Neural progenitor cell (in vitro differentiated cells): ENCODE measurements around the gene ABCC2. TPM values are rescaled to one million over a fixed set of nuclear protein-coding genes. Genes with fewer than 3 reads are reported as not detected.
A peak's percentile ranks its signal among the peaks of the same experiment; 100 is the strongest.

ENCODE experiments used
- DNase-seq: peaks from one replicate; pipeline ENCODE4 v3.0.0-alpha.2; 2016; ENCODE audit warnings: low spot score
- H2AFZ ChIP-seq: fragments of 200-600 bp; sonication (generic); replicated peaks from 2 replicates; pipeline ENCODE4 v1.6.1; 2016; ENCODE audit warnings: antibody characterized with exemption
- H3F3A ChIP-seq: fragments of 200-600 bp; sonication (generic); 2 replicates; pipeline ENCODE4 v1.6.1; 2016; ENCODE audit warnings: antibody characterized with exemption, low read depth
- H3K27ac ChIP-seq: fragments of 200-600 bp; sonication (generic); 2 replicates; pipeline ENCODE4 v1.5.1; 2016; ENCODE audit warnings: mild to moderate bottlenecking
- H3K27me3 ChIP-seq: fragments of 200-600 bp; sonication (generic); 2 replicates; pipeline ENCODE4 v1.6.1; 2016; ENCODE audit warnings: mild to moderate bottlenecking, moderate library complexity
- H3K36me3 ChIP-seq: fragments of 200-600 bp; sonication (generic); 2 replicates; pipeline ENCODE4 v1.5.1; 2016
- H3K4me1 ChIP-seq: fragments of 200-600 bp; sonication (generic); 2 replicates; pipeline ENCODE4 v1.6.1; 2016; ENCODE audit warnings: mixed run types
- H3K4me2 ChIP-seq: fragments of 200-600 bp; sonication (generic); 2 replicates; pipeline ENCODE4 v1.6.1; 2016
- H3K4me3 ChIP-seq: fragments of 200-600 bp; sonication (generic); 2 replicates; pipeline ENCODE4 v1.5.1; 2016
- H3K79me2 ChIP-seq: fragments of 200-600 bp; sonication (generic); 2 replicates; pipeline ENCODE4 v1.6.1; 2016; ENCODE audit warnings: low read depth
- H3K9ac ChIP-seq: fragments of 200-600 bp; sonication (generic); 2 replicates; pipeline ENCODE4 v1.6.1; 2016
- H3K9me3 ChIP-seq: fragments of 200-600 bp; sonication (generic); 2 replicates; pipeline ENCODE4 v1.5.1; 2016; ENCODE audit warnings: low read depth
- H4K20me1 ChIP-seq: fragments of 200-600 bp; sonication (generic); 2 replicates; pipeline ENCODE4 v1.6.1; 2016; ENCODE audit warnings: low read depth
- H3K27ac Mint-ChIP-seq: 3 replicates; pipeline ENCODE4 v1.8.0; 2021; ENCODE audit warnings: mixed read lengths
- H3K27me3 Mint-ChIP-seq: 2 replicates; pipeline ENCODE4 v1.8.0; 2022; ENCODE audit warnings: low read depth, mild to moderate bottlenecking, inconsistent platforms, moderate library complexity, mixed read lengths; ENCODE audit not compliant: insufficient read depth
- H3K36me3 Mint-ChIP-seq: 3 replicates; pipeline ENCODE4 v1.8.0; 2021; ENCODE audit warnings: mixed read lengths
- H3K4me1 Mint-ChIP-seq: 3 replicates; pipeline ENCODE4 v1.8.0; 2021; ENCODE audit warnings: mixed read lengths
- H3K4me3 Mint-ChIP-seq: 3 replicates; pipeline ENCODE4 v1.8.0; 2021; ENCODE audit warnings: mild to moderate bottlenecking, moderate library complexity, mixed read lengths
- H3K9me3 Mint-ChIP-seq: 3 replicates; pipeline ENCODE4 v1.8.0; 2020; ENCODE audit warnings: mixed read lengths
- EZH2 ChIP-seq: fragments of 200-600 bp; sonication (generic); IDR thresholded peaks from 2 replicates; pipeline ENCODE4 v1.6.1; 2017; ENCODE audit warnings: antibody characterized with exemption, mild to moderate bottlenecking, moderate library complexity
- EZH2phosphoT487 ChIP-seq: fragments of 200-600 bp; sonication (generic); IDR thresholded peaks from 2 replicates; pipeline ENCODE4 v1.6.1; 2017; ENCODE audit warnings: antibody characterized with exemption
- total RNA-seq: library from RNA; depleted of rRNA; stranded (reverse); fragments of >200 nt; gene quantifications from 2 replicates; pipeline ENCODE4 v1.2.3, GENCODE V29; 2015; ENCODE audit warnings: low replicate concordance
- TF ChIP-seq, protein P1 (sequence below): fragments of 200-600 bp; sonication (generic); IDR thresholded peaks from 2 replicates; pipeline ENCODE4 v1.5.1; 2017; ENCODE audit warnings: antibody characterized with exemption, mild to moderate bottlenecking

Gene ABCC2
- total RNA-seq, 1 donor from 2014 or later = 0.26 TPM

DNA sequence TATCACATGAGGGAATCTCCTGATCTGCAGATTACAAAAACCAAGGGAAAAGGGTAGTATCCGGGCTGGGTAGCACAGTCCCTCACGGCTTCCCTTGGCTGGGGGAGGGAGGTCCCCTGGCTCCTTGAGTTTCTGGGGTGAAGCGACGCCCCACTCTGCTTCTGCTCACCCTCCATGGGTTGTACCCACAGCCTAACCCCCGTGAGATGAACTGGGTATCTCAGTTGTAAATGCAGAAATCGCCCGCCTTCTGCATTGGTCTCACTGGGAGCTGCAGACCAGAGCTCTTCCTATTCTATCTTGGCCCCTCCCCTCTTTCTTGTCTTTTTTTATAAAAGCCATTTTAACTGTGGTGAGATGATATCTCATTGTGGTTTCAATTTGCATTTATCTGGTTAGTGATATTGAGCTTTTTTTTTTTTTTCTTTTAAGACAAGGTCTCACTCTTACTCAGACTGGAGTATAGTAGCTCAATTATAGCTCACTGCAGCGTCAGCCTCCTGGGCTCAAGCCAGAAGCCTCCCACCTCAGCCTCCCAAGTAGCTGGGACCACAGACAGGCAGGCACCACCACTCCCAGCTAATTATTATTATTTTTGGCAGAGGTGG lies 87.8 kb downstream of the ABCC2 start:
- Histone ChIP-seq H3K36me3 (no peaks in the 10 kb centered on the region), H3K27ac (no peak overlapping the region), H3K79me2 (no peaks in the 10 kb centered on the region), H3F3A (no peaks in the 10 kb centered on the region), H2AFZ (peak overlapping the region; percentile 26), H3K4me1 (no peaks in the 10 kb centered on the region), H3K9me3 (no peaks in the 10 kb centered on the region), H3K4me3 (no peak overlapping the region), H3K4me2 (no peak overlapping the region), H3K27me3 (no peaks in the 10 kb centered on the region), H3K9ac (no peak overlapping the region), H4K20me1 (no peaks in the 10 kb centered on the region)
- peaks cover 3% of the 10 kb centered on the region for H3K36me3 Mint-ChIP-seq
- H3K9me3 Mint-ChIP-seq = peaks cover 33% of the 10 kb centered on the region
- peaks cover 9% of the 10 kb centered on the region for H3K4me1 Mint-ChIP-seq
- no peaks in the 10 kb centered on the region for H3K27me3 Mint-ChIP-seq
- H3K4me3 Mint-ChIP-seq = no peak overlapping the region
- TF ChIP-seq EZH2 (no peak), EZH2phosphoT487 (no peak)
- TF ChIP-seq, protein P1, sequence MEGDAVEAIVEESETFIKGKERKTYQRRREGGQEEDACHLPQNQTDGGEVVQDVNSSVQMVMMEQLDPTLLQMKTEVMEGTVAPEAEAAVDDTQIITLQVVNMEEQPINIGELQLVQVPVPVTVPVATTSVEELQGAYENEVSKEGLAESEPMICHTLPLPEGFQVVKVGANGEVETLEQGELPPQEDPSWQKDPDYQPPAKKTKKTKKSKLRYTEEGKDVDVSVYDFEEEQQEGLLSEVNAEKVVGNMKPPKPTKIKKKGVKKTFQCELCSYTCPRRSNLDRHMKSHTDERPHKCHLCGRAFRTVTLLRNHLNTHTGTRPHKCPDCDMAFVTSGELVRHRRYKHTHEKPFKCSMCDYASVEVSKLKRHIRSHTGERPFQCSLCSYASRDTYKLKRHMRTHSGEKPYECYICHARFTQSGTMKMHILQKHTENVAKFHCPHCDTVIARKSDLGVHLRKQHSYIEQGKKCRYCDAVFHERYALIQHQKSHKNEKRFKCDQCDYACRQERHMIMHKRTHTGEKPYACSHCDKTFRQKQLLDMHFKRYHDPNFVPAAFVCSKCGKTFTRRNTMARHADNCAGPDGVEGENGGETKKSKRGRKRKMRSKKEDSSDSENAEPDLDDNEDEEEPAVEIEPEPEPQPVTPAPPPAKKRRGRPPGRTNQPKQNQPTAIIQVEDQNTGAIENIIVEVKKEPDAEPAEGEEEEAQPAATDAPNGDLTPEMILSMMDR = no peak
- no peak overlapping the region for H3K27ac Mint-ChIP-seq
- DNase-seq = no peak

DNA sequence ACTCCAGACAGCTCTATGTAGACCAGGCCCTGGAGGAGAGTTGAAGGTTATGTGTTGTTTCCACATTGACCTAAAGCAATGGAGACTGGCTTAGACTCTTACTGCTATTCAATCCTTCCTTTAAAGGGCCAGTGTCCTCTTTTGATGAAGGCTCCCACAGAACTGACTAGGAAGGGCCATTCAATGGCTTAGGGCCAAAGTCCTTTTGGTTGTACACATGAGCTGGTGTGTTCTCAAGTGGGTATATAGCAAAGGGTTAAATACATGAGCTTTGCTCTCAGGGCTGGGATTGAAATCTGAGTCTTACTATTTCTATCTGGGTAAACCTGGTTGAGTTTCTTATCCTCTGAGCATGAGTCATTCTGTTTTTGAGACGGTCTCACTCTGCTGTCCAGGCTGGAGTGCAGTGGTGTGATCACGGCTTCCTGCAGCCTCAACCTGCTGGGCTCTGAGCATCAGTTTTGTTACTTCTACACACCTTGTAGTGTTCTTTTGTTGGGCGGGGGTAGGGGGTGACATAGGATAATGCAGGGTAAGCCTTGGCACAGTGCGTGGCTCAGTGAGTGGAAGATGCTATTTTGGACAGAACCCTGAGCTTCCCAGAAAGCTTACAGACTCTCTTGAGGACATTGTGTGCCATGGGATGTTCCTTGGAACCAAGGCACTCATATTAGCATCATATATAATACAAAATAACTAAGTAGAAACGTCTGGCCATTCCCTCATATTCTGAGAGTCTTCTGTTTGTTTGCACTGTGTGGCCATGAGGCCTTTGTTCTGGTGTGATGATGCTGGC lies 90.1 kb downstream of the ABCC2 start:
- H3K4me2 ChIP-seq = no peak overlapping the region
- H3K4me3 ChIP-seq = no peak overlapping the region

DNA sequence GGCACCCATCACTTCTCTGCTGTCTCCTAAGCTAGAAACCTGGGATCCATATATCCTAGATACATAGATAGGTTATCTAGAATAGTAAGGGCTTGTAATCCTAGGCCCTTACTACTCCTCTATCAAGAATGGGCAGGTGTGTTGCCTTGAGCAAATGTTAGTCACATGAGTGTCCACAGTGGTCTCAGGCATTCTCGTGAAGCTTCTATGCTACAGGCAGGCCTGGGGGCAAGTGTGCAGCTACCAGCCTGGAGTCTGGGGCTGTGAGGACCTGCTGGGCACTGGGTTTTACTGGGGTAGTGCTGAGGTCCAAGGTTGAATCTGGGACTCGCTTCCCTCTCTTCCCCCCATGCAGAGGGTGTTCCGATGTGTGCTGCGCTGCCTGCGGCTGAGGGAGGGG lies 91.4 kb downstream of the ABCC2 start:
- Histone ChIP-seq H3K9me3 (no peaks in the 10 kb centered on the region), H3K27ac (no peak overlapping the region), H3F3A (peaks cover 7% of the 10 kb centered on the region), H3K4me2 (no peak overlapping the region), H3K9ac (no peak overlapping the region), H3K27me3 (no peaks in the 10 kb centered on the region), H3K4me3 (no peak overlapping the region), H2AFZ (no peak overlapping the region), H4K20me1 (no peaks in the 10 kb centered on the region), H3K36me3 (peaks cover 3% of the 10 kb centered on the region), H3K79me2 (no peaks in the 10 kb centered on the region), H3K4me1 (no peaks in the 10 kb centered on the region)
- no peak for DNase-seq
- Mint-ChIP-seq H3K27ac (no peak overlapping the region), H3K27me3 (peaks cover 2% of the 10 kb centered on the region), H3K9me3 (peaks cover 3% of the 10 kb centered on the region), H3K4me3 (no peak overlapping the region), H3K4me1 (peaks cover 6% of the 10 kb centered on the region), H3K36me3 (peaks cover 31% of the 10 kb centered on the region)
- TF ChIP-seq EZH2 (no peak), EZH2phosphoT487 (no peak)
- TF ChIP-seq, protein P1 = no peak

More for the DNA sequence above, 90.1 kb downstream of the ABCC2 start:
- Mint-ChIP-seq H3K27me3 (no peaks in the 10 kb centered on the region), H3K36me3 (peaks cover 23% of the 10 kb centered on the region), H3K4me3 (no peak overlapping the region), H3K9me3 (peaks cover 10% of the 10 kb centered on the region), H3K4me1 (peaks cover 9% of the 10 kb centered on the region), H3K27ac (no peak overlapping the region)
- Histone ChIP-seq H3K79me2 (no peaks in the 10 kb centered on the region), H3K27ac (no peak overlapping the region), H3K9me3 (no peaks in the 10 kb centered on the region), H3K9ac (no peak overlapping the region), H3K4me1 (no peaks in the 10 kb centered on the region), H3K36me3 (no peaks in the 10 kb centered on the region), H3F3A (peaks cover 7% of the 10 kb centered on the region), H3K27me3 (no peaks in the 10 kb centered on the region), H4K20me1 (no peaks in the 10 kb centered on the region), H2AFZ (no peak overlapping the region)
- no peak for TF ChIP-seq EZH2phosphoT487
- TF ChIP-seq, protein P1 = no peak
- TF ChIP-seq EZH2 = no peak
- DNase-seq = no peak
